Esophagus muscularis mucosa (tissue), 4 donors: Measurements from ENCODE around the gene ITGA5. TPM values are rescaled to one million over a fixed set of nuclear protein-coding genes. Genes with fewer than 3 reads are reported as not detected.
A peak's percentile ranks its signal among the peaks of the same experiment; 100 is the strongest.

Source experiments
- DNase-seq: peaks from one replicate; pipeline ENCODE4 v3.0.0-alpha.2; 2017; ENCODE audit errors: extremely low spot score
- H3K27ac ChIP-seq, 4 donors: fragments of 200-600 bp; sonication (generic); replicated peaks in 1 of 4; 1 replicate in 3 of 4; 2 replicates in 1 of 4; pipeline ENCODE4 v1.5.1; 2016 to 2019; ENCODE audit warnings: mild to moderate bottlenecking in 1 of 4
- H3K27me3 ChIP-seq, 4 donors: fragments of 200-600 bp; sonication (generic); one replicate each; pipeline versions ENCODE4 v1.5.1 to v1.6.0; 2016 to 2019
- H3K36me3 ChIP-seq, 4 donors: fragments of 200-600 bp; sonication (generic); one replicate each; pipeline ENCODE4 v1.5.1; 2016 to 2019
- H3K4me1 ChIP-seq, 4 donors: fragments of 200-600 bp; sonication (generic); one replicate each; pipeline ENCODE4 v1.5.1; 2016 to 2019
- H3K4me3 ChIP-seq, 4 donors: fragments of 200-600 bp; sonication (generic); 1 replicate in 2 of 4; 2 replicates in 2 of 4; pipeline ENCODE4 v1.5.1; 2016 to 2019; ENCODE audit warnings: mild to moderate bottlenecking in 4 of 4, moderate library complexity in 1 of 4
- H3K9me3 ChIP-seq, 4 donors: fragments of 200-600 bp; sonication (generic); 1 replicate in 3 of 4; 2 replicates in 1 of 4; pipeline ENCODE4 v1.5.1; 2016 to 2019
- EP300 ChIP-seq: sonication (generic); formaldehyde crosslinking; IDR thresholded peaks from one replicate; pipeline ENCODE4 v1.6.1; 2017; ENCODE audit warnings: antibody characterized with exemption
- POLR2A ChIP-seq: fragments of 450-650 bp; IDR thresholded peaks from one replicate; pipeline ENCODE4 v1.6.1; 2017; ENCODE audit warnings: antibody characterized with exemption, moderate library complexity, mild to moderate bottlenecking, low read depth
- POLR2AphosphoS5 ChIP-seq, 2 donors: sonication (generic); formaldehyde crosslinking; IDR thresholded peaks; one replicate each; pipeline ENCODE4 v1.6.1; 2017; ENCODE audit warnings: antibody characterized with exemption in 2 of 2
- WGBS: methylation state at CpG from one replicate; pipeline ENCODE4 v1.1.5; 2018; 5-methylcytosine and 5-hydroxymethylcytosine counted together
- intact Hi-C: fragments of 100-400 bp; cut with DNase I; formaldehyde crosslinking; loops from one replicate; pipeline ENCODE4 v1.15.1; 2023
- total RNA-seq, 4 donors: library from RNA; depleted of rRNA; stranded (reverse); fragments of >200 nt; gene quantifications; one replicate each; pipeline versions ENCODE4 v1.1.0 to v1.2.1, GENCODE V29; 2016
- TF ChIP-seq, protein P1 (sequence below), 3 experiments: fragments of 200-600 bp in 2 of 3; fragments of 450-650 bp in 1 of 3; sonication (generic) in 2 of 3; IDR thresholded peaks; one replicate each; pipeline ENCODE4 v1.5.1; 2017 to 2019; ENCODE audit warnings: antibody characterized with exemption in 3 of 3, mild to moderate bottlenecking in 2 of 3, moderate library complexity in 1 of 3

ITGA5 gene
- total RNA-seq, 4 donors from 2014 or later: 264 to 785 (median 602) TPM

DNA sequence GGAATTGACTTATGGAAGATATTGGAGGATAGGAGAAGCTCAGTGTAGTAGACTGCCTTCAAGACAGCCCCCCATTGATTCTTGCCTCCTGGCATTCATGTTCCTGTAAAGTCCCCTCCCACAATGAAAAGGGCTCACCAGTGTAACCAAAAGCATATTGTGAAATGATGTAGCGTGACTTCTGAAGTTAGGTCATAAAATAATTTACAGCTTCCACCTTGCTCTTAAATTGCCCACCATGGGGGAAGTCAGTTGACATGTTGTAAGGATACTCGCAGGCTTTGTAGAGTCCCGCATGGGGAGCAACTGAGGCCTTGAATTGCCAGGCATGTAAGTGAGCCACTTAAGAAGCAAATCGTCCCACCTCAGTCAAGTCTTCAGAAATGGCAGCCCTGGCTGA, 29.3 kb upstream of the ITGA5 start:
- Histone ChIP-seq H3K4me3 (no peak overlapping the region), H3K27ac (no peak overlapping the region), H3K4me1 (peaks cover 0 to 4% (median 2%) of the 10 kb centered on the region in 4 donors), H3K9me3 (no peaks in the 10 kb centered on the region), H3K36me3 (no peaks in the 10 kb centered on the region), H3K27me3 (no peaks in the 10 kb centered on the region)
- WGBS: 86% methylated on average over 4 of the region's 4 CpGs
- TF ChIP-seq EP300 (no peak), POLR2AphosphoS5 (IDR thresholded peaks at IDR 0.05) (no peak), POLR2A (no peak)
- TF ChIP-seq, protein P1, sequence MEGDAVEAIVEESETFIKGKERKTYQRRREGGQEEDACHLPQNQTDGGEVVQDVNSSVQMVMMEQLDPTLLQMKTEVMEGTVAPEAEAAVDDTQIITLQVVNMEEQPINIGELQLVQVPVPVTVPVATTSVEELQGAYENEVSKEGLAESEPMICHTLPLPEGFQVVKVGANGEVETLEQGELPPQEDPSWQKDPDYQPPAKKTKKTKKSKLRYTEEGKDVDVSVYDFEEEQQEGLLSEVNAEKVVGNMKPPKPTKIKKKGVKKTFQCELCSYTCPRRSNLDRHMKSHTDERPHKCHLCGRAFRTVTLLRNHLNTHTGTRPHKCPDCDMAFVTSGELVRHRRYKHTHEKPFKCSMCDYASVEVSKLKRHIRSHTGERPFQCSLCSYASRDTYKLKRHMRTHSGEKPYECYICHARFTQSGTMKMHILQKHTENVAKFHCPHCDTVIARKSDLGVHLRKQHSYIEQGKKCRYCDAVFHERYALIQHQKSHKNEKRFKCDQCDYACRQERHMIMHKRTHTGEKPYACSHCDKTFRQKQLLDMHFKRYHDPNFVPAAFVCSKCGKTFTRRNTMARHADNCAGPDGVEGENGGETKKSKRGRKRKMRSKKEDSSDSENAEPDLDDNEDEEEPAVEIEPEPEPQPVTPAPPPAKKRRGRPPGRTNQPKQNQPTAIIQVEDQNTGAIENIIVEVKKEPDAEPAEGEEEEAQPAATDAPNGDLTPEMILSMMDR (IDR thresholded peaks at IDR 0.05): no peak
- DNase-seq: no peak
- intact Hi-C loops: no loop called here

DNA sequence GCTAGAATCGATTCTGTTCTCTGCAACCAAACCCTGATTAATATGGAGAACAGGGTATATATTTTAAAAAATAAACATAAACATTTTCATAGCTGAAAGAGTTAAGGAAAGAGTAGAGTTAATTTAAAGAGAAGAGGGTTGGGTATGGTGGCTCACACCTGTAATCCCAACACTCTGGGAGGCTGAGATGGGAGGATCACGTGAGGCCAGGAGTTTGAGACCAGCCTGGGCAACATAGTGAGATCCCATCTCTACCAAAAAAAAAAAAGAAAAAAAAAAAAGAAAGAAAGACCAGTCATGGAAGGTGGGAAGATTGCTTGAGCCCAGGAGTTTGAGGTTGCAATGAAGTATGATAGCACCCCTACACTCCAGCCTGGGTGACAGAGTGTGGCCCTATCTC, 28.9 kb upstream of the ITGA5 start:
- no peak overlapping the region for H3K27ac ChIP-seq
- 96% methylated on average over 2 of the region's 2 CpGs for WGBS
- TF ChIP-seq POLR2AphosphoS5 (IDR thresholded peaks at IDR 0.05) (no peak), POLR2A (no peak)
- H3K4me1 ChIP-seq: peaks cover 0 to 8% (median 6%) of the 10 kb centered on the region in 4 donors
- H3K27me3 ChIP-seq: no peaks in the 10 kb centered on the region
- H3K36me3 ChIP-seq: no peaks in the 10 kb centered on the region
- DNase-seq: no peak
- no peak overlapping the region for H3K4me3 ChIP-seq
- H3K9me3 ChIP-seq: no peaks in the 10 kb centered on the region
- intact Hi-C loops: no loop called here

DNA sequence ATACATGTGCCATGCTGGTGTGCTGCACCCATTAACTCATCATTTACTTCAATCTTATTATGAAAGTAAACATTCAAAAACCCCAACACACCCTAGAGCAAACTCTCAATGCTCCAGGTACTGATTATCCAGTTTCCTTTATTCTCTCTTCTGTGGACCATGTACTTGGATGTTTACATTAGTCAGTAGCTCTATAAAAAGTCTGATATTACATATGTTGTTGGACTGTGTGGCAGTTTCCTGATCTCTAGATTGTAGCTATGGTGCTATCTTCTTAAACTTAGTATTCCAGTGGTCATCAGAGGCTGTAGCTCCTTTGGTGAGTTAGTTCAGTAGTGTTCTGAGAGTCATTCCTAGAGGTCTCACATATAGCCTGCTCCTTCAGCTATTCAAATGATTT, 25.1 kb upstream of the ITGA5 start:
- no peak for DNase-seq
- intact Hi-C loops: no loop called here

DNA sequence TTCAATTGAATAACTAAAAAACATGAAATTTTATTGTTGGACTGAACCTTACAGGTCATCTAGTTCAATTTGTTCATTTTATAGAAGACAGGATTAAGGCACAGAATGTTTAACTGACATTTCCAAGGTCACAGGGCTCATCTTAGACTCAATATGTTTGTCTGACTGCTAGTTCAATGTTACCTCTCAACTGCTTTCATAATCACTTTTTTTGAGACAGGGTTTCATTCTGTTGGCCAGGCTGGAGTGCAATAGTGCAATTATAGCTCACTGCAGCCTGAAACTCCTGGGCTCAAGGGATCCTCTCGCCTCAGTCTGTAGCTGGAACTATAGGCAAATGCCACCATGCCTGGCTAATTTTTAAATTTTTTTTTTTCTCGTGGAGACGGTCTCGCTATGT, 24.4 kb upstream of the ITGA5 start:
- Histone ChIP-seq H3K36me3 (no peaks in the 10 kb centered on the region), H3K4me3 (no peak overlapping the region), H3K4me1 (peaks cover 5 to 36% (median 32%) of the 10 kb centered on the region in 4 donors), H3K27ac (no peak overlapping the region), H3K27me3 (no peaks in the 10 kb centered on the region), H3K9me3 (no peaks in the 10 kb centered on the region)
- WGBS: 85% methylated on average over 4 of the region's 4 CpGs
- DNase-seq: no peak
- TF ChIP-seq, protein P1 (IDR thresholded peaks at IDR 0.05): no peak
- TF ChIP-seq EP300: no peak
- TF ChIP-seq POLR2AphosphoS5 (IDR thresholded peaks at IDR 0.05): no peak
- TF ChIP-seq POLR2A: no peak
- intact Hi-C loops: no loop called here

More for the DNA sequence above, 25.1 kb upstream of the ITGA5 start:
- TF ChIP-seq, protein P1 (IDR thresholded peaks at IDR 0.05): no peak
- TF ChIP-seq EP300 (no peak), POLR2A (no peak), POLR2AphosphoS5 (IDR thresholded peaks at IDR 0.05) (no peak)
- H3K36me3 ChIP-seq: no peaks in the 10 kb centered on the region
- no peaks in the 10 kb centered on the region for H3K9me3 ChIP-seq
- H3K4me3 ChIP-seq: no peak overlapping the region
- peaks cover 0 to 31% (median 27%) of the 10 kb centered on the region in 4 donors for H3K4me1 ChIP-seq
- H3K27ac ChIP-seq: no peak overlapping the region
- H3K27me3 ChIP-seq: no peaks in the 10 kb centered on the region

DNA sequence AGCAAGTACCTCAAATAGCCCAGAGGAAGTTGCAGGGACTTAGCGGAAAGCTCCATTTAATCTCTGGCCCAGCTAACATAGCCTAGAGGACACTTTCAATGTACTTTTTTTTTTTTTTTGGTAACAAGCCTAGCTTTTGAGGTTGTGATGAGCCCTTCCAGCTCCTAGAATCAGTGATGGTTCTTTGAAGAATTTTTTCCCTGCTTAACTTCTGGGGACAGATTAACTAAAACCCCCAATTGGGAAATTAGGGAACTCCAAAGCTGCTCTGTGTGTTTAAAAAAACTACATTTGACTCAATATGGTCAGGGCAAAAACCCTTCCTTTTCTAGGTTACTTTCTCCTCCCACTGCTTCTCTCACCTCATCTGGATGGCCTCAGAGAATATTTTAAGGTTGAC, 23.9 kb upstream of the ITGA5 start:
- Histone ChIP-seq H3K4me1 (peaks cover 5 to 36% (median 32%) of the 10 kb centered on the region in 4 donors), H3K27me3 (no peaks in the 10 kb centered on the region), H3K9me3 (no peaks in the 10 kb centered on the region), H3K27ac (no peak overlapping the region), H3K4me3 (no peak overlapping the region), H3K36me3 (no peaks in the 10 kb centered on the region)
- 73% methylated on average over 1 of the region's 1 CpG for WGBS
- intact Hi-C loops: no loop called here
- DNase-seq: no peak
- TF ChIP-seq POLR2AphosphoS5 (IDR thresholded peaks at IDR 0.05): no peak

DNA sequence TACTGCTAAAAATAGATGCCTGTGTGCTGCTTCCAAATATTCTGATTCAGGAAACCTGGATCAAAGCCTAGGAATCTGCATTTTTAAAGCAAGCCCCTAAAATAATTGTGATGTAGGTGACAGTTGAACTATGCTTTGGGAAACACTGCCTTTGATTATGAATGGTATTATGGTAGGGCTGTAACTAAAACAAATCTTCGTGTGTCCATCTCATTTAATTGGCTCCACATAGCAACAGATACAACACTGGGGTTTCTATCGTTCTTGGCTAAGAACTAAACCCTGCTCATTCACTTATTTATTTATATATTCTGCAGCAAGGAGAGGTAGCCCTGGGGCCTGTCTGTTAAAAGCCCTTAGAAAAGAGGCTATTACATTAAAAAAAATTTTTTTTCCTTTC, 23.0 kb upstream of the ITGA5 start:
- Histone ChIP-seq H3K4me1 (peaks cover 5 to 36% (median 32%) of the 10 kb centered on the region in 4 donors), H3K27ac (peak overlapping the region in 1 of 4 donors; percentile 33), H3K4me3 (no peak overlapping the region), H3K27me3 (no peaks in the 10 kb centered on the region), H3K36me3 (no peaks in the 10 kb centered on the region), H3K9me3 (no peaks in the 10 kb centered on the region)
- DNase-seq: no peak
- TF ChIP-seq POLR2AphosphoS5 (IDR thresholded peaks at IDR 0.05) (no peak), POLR2A (no peak), EP300 (no peak)
- TF ChIP-seq, protein P1 (IDR thresholded peaks at IDR 0.05): no peak
- intact Hi-C loops: no loop called here
- 30% methylated on average over 2 of the region's 2 CpGs for WGBS
